ENCODE data around the gene CLEC10A.

Gene CLEC10A

GRCh38 chr17:7084088-7084487 lies 4.0 kb upstream of the CLEC10A start:
- no peaks in the 10 kb centered on the region for H3K36me3 ChIP-seq (ENCODE audit: control insufficient read depth in 1 of 2, insufficient read depth in 2 of 2, low read length in 2 of 2)

GRCh38 chr17:7083592-7083991 lies 3.5 kb upstream of the CLEC10A start:
- Histone ChIP-seq H2AK5ac (ENCODE audit: low read length) (no peak overlapping the region), H3K36me3 (ENCODE audit: control insufficient read depth in 1 of 2, insufficient read depth in 2 of 2, low read length in 2 of 2) (no peaks in the 10 kb centered on the region), H3K4me1 (ENCODE audit: control insufficient read depth in 1 of 2, insufficient read depth in 2 of 2, low read length in 2 of 2) (no peaks in the 10 kb centered on the region), H3K4ac (ENCODE audit: low read depth, low read length) (no peak overlapping the region), H3K9me3 (ENCODE audit: insufficient read depth, low read depth, low read length) (no peaks in the 10 kb centered on the region), H3K9ac (ENCODE audit: low read length) (no peak overlapping the region), H2BK5ac (ENCODE audit: low read depth, low read length, poor library complexity) (no peak overlapping the region), H2BK12ac (ENCODE audit: low read length) (no peak overlapping the region), H3K27me3 (ENCODE audit: insufficient read depth, low read length) (no peaks in the 10 kb centered on the region), H3K79me2 (ENCODE audit: control insufficient read depth, insufficient read depth, low read length, poor library complexity) (no peaks in the 10 kb centered on the region), H4K91ac (ENCODE audit: low read depth, low read length) (no peak overlapping the region), H3K27ac (ENCODE audit: low read depth, low read length) (no peak overlapping the region), H4K8ac (ENCODE audit: low read depth, low read length) (no peak overlapping the region), H3K4me2 (ENCODE audit: low read length) (no peak overlapping the region), H4K12ac (ENCODE audit: low read depth, low read length) (no peak overlapping the region), H3K4me3 (ENCODE audit: low read depth, low read length) (no peak overlapping the region), H3K14ac (ENCODE audit: low read length) (no peak overlapping the region), H3K18ac (ENCODE audit: low read length) (no peak overlapping the region), H3K23ac (ENCODE audit: low read length) (no peak overlapping the region), H2BK120ac (ENCODE audit: insufficient read depth, low read length, poor library complexity) (no peak overlapping the region), H2AFZ (ENCODE audit: insufficient read depth, low read length, poor library complexity) (no peak overlapping the region), H3K79me1 (ENCODE audit: low read length) (no peaks in the 10 kb centered on the region)
- DNase-seq = no peak
- WGBS (ENCODE audit: extremely low coverage, insufficient coverage, insufficient read length) = no CpG with 5 or more reads among the region's 4 CpGs

More at GRCh38 chr17:7084088-7084487, 4.0 kb upstream of the CLEC10A start:
- H3K4me2 ChIP-seq (ENCODE audit: low read length) = no peak overlapping the region
- H3K4me1 ChIP-seq (ENCODE audit: control insufficient read depth in 1 of 2, insufficient read depth in 2 of 2, low read length in 2 of 2) = no peaks in the 10 kb centered on the region
- H3K9ac ChIP-seq (ENCODE audit: low read length) = no peak overlapping the region
- H3K4me3 ChIP-seq (ENCODE audit: low read depth, low read length) = no peak overlapping the region
- H3K27me3 ChIP-seq (ENCODE audit: insufficient read depth, low read length) = no peaks in the 10 kb centered on the region
- DNase-seq = peak in 1 of 2 donors; percentile 5
- no peak overlapping the region for H2AK5ac ChIP-seq (ENCODE audit: low read length)
- no peak overlapping the region for H2BK5ac ChIP-seq (ENCODE audit: low read depth, low read length, poor library complexity)
- no peaks in the 10 kb centered on the region for H3K79me2 ChIP-seq (ENCODE audit: control insufficient read depth, insufficient read depth, low read length, poor library complexity)
- no peaks in the 10 kb centered on the region for H3K9me3 ChIP-seq (ENCODE audit: insufficient read depth, low read depth, low read length)
- no peak overlapping the region for H4K8ac ChIP-seq (ENCODE audit: low read depth, low read length)
- no peak overlapping the region for H3K23ac ChIP-seq (ENCODE audit: low read length)
- no peak overlapping the region for H4K12ac ChIP-seq (ENCODE audit: low read depth, low read length)
- H2BK12ac ChIP-seq (ENCODE audit: low read length) = no peak overlapping the region
- H3K18ac ChIP-seq (ENCODE audit: low read length) = no peak overlapping the region
- H4K91ac ChIP-seq (ENCODE audit: low read depth, low read length) = no peak overlapping the region
- no peak overlapping the region for H3K4ac ChIP-seq (ENCODE audit: low read depth, low read length)
- no peak overlapping the region for H3K14ac ChIP-seq (ENCODE audit: low read length)
- H3K27ac ChIP-seq (ENCODE audit: low read depth, low read length) = no peak overlapping the region
- no peak overlapping the region for H2BK120ac ChIP-seq (ENCODE audit: insufficient read depth, low read length, poor library complexity)
- no peak overlapping the region for H2AFZ ChIP-seq (ENCODE audit: insufficient read depth, low read length, poor library complexity)
- WGBS (ENCODE audit: extremely low coverage, insufficient coverage, insufficient read length) = no CpG with 5 or more reads among the region's 7 CpGs
- no peaks in the 10 kb centered on the region for H3K79me1 ChIP-seq (ENCODE audit: low read length)

GRCh38 chr17:7081341-7082062 lies 1.5 kb upstream of the CLEC10A start:
- H3K27me3 ChIP-seq (ENCODE audit: insufficient read depth, low read length) = no peaks in the 10 kb centered on the region
- H2BK5ac ChIP-seq (ENCODE audit: low read depth, low read length, poor library complexity) = no peak overlapping the region
- H2AFZ ChIP-seq (ENCODE audit: insufficient read depth, low read length, poor library complexity) = no peak overlapping the region
- no peak overlapping the region for H2BK120ac ChIP-seq (ENCODE audit: insufficient read depth, low read length, poor library complexity)
- no peaks in the 10 kb centered on the region for H3K79me1 ChIP-seq (ENCODE audit: low read length)
- H3K9me3 ChIP-seq (ENCODE audit: insufficient read depth, low read depth, low read length) = no peaks in the 10 kb centered on the region
- no peaks in the 10 kb centered on the region for H3K4me1 ChIP-seq (ENCODE audit: control insufficient read depth in 1 of 2, insufficient read depth in 2 of 2, low read length in 2 of 2)
- no peak overlapping the region for H3K4me2 ChIP-seq (ENCODE audit: low read length)
- no peak overlapping the region for H2BK12ac ChIP-seq (ENCODE audit: low read length)
- H4K91ac ChIP-seq (ENCODE audit: low read depth, low read length) = no peak overlapping the region
- no peak overlapping the region for H3K23ac ChIP-seq (ENCODE audit: low read length)
- H3K9ac ChIP-seq (ENCODE audit: low read length) = no peak overlapping the region
- no peak overlapping the region for H3K18ac ChIP-seq (ENCODE audit: low read length)
- no peak overlapping the region for H3K4ac ChIP-seq (ENCODE audit: low read depth, low read length)
- no peak overlapping the region for H4K12ac ChIP-seq (ENCODE audit: low read depth, low read length)
- no CpG with 5 or more reads among the region's 16 CpGs for WGBS (ENCODE audit: extremely low coverage, insufficient coverage, insufficient read length)
- H4K8ac ChIP-seq (ENCODE audit: low read depth, low read length) = no peak overlapping the region
- no peaks in the 10 kb centered on the region for H3K36me3 ChIP-seq (ENCODE audit: control insufficient read depth in 1 of 2, insufficient read depth in 2 of 2, low read length in 2 of 2)
- no peaks in the 10 kb centered on the region for H3K79me2 ChIP-seq (ENCODE audit: control insufficient read depth, insufficient read depth, low read length, poor library complexity)
- H3K27ac ChIP-seq (ENCODE audit: low read depth, low read length) = no peak overlapping the region
- no peak for DNase-seq
- no peak overlapping the region for H3K14ac ChIP-seq (ENCODE audit: low read length)
- no peak overlapping the region for H2AK5ac ChIP-seq (ENCODE audit: low read length)
- H3K4me3 ChIP-seq (ENCODE audit: low read depth, low read length) = no peak overlapping the region

DNA sequence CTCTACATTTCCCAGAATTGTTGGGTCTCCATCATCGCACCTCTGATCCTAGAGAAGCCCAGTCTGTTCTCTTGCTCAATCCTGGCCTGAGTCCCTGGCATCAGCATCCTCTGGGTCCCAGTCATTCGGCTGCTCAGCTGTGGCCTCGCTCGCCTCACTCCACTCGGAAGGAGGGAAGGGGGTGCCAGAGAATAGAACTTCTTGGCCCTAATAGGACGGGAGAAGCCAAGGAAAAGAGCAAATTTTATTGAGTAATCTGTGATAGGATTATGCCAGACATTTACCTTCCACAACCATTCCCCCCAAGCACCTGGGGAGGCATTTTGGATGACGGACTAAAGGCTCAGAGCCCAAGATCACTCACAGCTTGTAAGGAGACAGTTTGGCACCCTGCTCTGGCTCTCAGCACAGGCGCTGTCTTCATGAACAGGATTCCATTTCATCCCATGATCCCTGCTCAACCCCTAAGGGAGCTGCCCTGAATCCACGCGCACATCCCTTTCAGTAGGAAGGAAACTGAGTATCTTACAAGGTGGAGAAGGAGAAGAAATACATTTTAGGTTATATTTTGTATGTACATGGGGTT lies 498 bp upstream of the CLEC10A start:
- Histone ChIP-seq H3K79me1 (ENCODE audit: low read length) (no peaks in the 10 kb centered on the region), H2BK5ac (ENCODE audit: low read depth, low read length, poor library complexity) (no peak overlapping the region), H2BK12ac (ENCODE audit: low read length) (no peak overlapping the region), H2AFZ (ENCODE audit: insufficient read depth, low read length, poor library complexity) (no peak overlapping the region), H3K4me1 (ENCODE audit: control insufficient read depth in 1 of 2, insufficient read depth in 2 of 2, low read length in 2 of 2) (no peaks in the 10 kb centered on the region), H4K12ac (ENCODE audit: low read depth, low read length) (no peak overlapping the region), H3K18ac (ENCODE audit: low read length) (no peak overlapping the region), H2BK120ac (ENCODE audit: insufficient read depth, low read length, poor library complexity) (no peak overlapping the region), H4K8ac (ENCODE audit: low read depth, low read length) (no peak overlapping the region), H3K4ac (ENCODE audit: low read depth, low read length) (no peak overlapping the region), H3K27ac (ENCODE audit: low read depth, low read length) (no peak overlapping the region), H3K4me2 (ENCODE audit: low read length) (no peak overlapping the region), H4K91ac (ENCODE audit: low read depth, low read length) (no peak overlapping the region), H3K27me3 (ENCODE audit: insufficient read depth, low read length) (no peaks in the 10 kb centered on the region), H3K4me3 (ENCODE audit: low read depth, low read length) (no peak overlapping the region), H3K23ac (ENCODE audit: low read length) (no peak overlapping the region), H3K9me3 (ENCODE audit: insufficient read depth, low read depth, low read length) (no peaks in the 10 kb centered on the region), H3K36me3 (ENCODE audit: control insufficient read depth in 1 of 2, insufficient read depth in 2 of 2, low read length in 2 of 2) (no peaks in the 10 kb centered on the region), H3K9ac (ENCODE audit: low read length) (peak overlapping the region; percentile 48), H3K79me2 (ENCODE audit: control insufficient read depth, insufficient read depth, low read length, poor library complexity) (no peaks in the 10 kb centered on the region), H3K14ac (ENCODE audit: low read length) (no peak overlapping the region), H2AK5ac (ENCODE audit: low read length) (no peak overlapping the region)
- no peak for DNase-seq
- WGBS (ENCODE audit: extremely low coverage, insufficient coverage, insufficient read length) = no CpG with 5 or more reads among the region's 10 CpGs
